Lower leg skin (tissue), 3 donors: ENCODE measurements around the gene LPCAT3.

Experiments
- CTCF ChIP-seq, 3 donors: fragments of 450-650 bp; IDR thresholded peaks; one replicate each; pipeline ENCODE4 v1.5.1; 2016; ENCODE audit warnings: antibody characterized with exemption in 3 of 3, mild to moderate bottlenecking in 3 of 3, moderate library complexity in 2 of 3
- POLR2A ChIP-seq, 2 donors: fragments of 450-650 bp; IDR thresholded peaks; one replicate each; pipeline ENCODE4 v1.6.1; 2016 to 2017; ENCODE audit warnings: antibody characterized with exemption in 2 of 2, mild to moderate bottlenecking in 1 of 2, moderate library complexity in 1 of 2

DNA sequence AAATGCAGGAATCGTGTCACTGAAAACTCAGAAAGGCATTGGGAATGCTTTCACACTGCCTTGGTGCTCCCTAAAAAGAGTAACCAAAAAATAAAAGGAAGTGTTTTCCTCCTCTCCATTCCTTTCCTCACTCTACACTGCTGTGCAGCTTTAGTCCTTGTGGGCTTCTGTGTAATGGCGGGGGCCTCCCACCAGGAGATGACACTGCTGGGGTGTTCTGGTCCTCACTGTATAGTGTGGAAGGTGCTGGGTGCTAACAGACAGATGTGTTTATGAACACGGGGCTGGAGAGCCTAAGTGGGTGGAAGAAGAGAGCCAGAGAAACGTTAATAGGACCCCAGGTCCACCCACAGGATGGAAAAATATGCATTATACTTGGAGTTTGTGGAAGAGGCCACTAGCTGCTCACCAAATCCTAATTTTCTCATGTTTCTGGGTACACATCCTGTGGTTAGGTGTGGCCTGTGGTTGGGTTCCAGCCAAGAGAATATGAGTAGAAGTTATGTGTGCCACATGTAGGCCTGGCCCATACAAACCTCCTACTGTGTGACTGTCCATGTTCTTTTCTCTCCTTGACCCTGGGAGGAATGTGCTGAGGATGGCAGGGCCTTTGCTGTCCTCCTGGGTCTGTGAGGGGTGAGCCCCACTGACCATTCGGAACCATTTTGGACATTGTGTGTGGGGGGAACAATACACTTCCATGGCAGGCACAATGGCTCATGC lies 28.3 kb upstream of the LPCAT3 start:
- TF ChIP-seq POLR2A (IDR thresholded peaks at IDR 0.05) (no peak), CTCF (IDR thresholded peaks at IDR 0.05) (no peak)
